HG02759 (cell line): Measurements from ENCODE around the gene CDK5RAP3.
A peak's percentile ranks its signal among the peaks of the same experiment; 100 is the strongest.
"Not testable (repeated sequence)": the region's sequence is repeated elsewhere in the genome, so short reads cannot be mapped to it uniquely, and the experiment has no call there.

Source experiments
- ATAC-seq: cut with Tn5 transposase; IDR thresholded peaks from one replicate; pipeline ENCODE4 v1.9.1; 2021; ENCODE audit warnings: mild to moderate bottlenecking, moderate library complexity; ENCODE audit not compliant: unreplicated experiment

The CDK5RAP3 gene

DNA sequence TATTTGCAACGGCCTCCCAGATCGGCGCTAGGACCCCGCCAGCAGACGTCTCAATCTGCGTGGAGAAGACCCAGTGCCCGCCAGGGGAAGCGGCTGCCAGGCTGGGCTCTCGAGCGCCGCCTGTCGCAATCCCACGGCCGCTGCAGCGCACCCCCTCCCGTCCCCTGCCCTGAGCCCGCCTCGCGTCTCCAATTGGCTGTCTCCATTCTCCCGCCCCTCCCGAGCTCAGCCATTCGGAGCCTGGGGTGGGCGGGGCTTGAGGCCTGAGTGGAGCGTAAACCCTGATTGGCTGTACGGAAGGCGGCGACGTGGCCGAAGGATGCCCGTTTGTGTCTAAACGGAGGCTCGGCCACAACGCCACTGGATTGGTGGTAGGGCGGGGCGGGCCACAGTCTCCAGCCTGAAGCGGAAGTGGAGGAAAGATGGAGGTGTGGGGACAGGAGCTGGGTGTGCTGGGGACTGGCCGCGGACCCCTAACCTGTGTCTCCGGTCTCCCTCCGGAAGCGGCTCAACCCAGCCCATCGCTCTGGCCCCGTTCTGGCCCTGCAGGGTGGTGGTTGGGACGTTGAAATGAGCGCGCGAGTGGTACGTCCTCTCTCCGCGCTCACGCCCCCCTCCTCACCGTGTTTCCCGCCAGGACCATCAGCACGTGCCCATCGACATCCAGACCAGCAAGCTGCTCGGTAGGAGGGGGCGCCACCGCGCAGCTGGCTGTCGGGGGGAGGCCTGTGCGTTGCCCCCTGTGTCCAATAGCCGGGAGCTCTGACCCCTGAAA, at the start of gene CDK5RAP3:
CDK5RAP3 (plus strand) TSS at position 389 of the 775 bp plus-strand sequence; CDS start at position 423, 34 bp downstream.
- peak; percentile 97 for ATAC-seq

GRCh38 chr17:47924785-47925677, 45.9 kb upstream of the CDK5RAP3 start:
- no peak for ATAC-seq

DNA sequence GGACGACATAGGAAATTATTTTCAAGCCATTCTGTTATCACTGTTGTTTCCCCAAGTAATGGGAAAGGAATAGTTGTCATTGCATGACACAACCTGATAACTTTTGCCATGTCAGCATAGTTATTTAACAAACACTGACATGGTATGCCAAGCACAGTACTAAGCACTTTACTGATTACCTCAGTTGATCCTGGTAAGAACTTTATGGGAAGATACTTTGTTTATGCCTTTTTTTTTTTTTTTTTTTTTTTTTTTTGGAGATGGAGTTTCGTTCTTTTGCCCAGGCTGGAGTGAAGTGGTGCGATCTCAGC, 45.3 kb upstream of the CDK5RAP3 start:
- no peak for ATAC-seq

- ATAC-seq = no peak
Measured at GRCh38 chr17:47927821-47928400, 43.0 kb upstream of the CDK5RAP3 start.

GRCh38 chr17:47928415-47928814, 42.5 kb upstream of the CDK5RAP3 start:
- no peak for ATAC-seq

GRCh38 chr17:47929218-47930000, 41.5 kb upstream of the CDK5RAP3 start:
- ATAC-seq = no peak

DNA sequence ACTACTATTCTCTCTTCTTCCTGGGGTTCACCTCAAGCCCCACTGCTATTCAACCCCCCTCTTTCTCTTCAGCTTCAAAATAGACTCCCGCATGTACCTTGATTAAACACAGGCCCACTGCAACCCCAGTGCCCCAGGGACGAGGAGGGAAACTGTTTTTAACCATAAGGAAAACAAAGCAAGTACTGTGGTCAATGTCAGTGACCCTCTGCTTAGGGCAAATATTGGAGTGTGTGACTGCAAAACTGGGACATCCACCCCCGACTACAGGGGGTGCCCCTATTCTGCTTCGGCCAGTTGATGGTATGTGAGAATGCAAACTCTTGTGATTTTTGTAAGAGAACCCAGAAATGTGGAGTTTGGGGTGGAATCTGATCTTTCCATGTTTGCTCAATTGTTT, 39.1 kb upstream of the CDK5RAP3 start:
- ATAC-seq = no peak

DNA sequence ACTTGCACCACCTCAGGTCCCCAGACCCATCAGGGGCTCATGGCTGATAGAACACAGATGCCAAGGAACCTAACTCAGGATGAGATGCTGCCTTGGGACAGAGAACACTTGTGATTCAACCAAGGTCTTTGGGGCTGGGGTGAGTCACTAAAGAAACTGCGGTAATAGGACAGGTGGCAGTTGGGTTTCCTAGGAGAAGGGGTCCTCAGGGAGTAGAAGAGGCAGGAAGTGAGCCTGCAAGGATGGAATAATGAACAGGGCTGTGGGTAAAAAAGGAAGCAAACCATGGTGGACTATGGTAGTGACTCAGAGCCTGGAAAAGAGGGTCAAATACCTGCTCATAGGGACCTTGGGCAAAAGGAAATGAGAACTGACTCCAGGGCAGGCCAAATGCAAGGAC, 36.1 kb upstream of the CDK5RAP3 start:
- ATAC-seq = no peak

GRCh38 chr17:47935468-47935867, 35.4 kb upstream of the CDK5RAP3 start:
- not testable (repeated sequence) for ATAC-seq

GRCh38 chr17:47935961-47936360, 35.0 kb upstream of the CDK5RAP3 start:
- no peak for ATAC-seq

GRCh38 chr17:47937941-47938340, 33.0 kb upstream of the CDK5RAP3 start:
- ATAC-seq = no peak

DNA sequence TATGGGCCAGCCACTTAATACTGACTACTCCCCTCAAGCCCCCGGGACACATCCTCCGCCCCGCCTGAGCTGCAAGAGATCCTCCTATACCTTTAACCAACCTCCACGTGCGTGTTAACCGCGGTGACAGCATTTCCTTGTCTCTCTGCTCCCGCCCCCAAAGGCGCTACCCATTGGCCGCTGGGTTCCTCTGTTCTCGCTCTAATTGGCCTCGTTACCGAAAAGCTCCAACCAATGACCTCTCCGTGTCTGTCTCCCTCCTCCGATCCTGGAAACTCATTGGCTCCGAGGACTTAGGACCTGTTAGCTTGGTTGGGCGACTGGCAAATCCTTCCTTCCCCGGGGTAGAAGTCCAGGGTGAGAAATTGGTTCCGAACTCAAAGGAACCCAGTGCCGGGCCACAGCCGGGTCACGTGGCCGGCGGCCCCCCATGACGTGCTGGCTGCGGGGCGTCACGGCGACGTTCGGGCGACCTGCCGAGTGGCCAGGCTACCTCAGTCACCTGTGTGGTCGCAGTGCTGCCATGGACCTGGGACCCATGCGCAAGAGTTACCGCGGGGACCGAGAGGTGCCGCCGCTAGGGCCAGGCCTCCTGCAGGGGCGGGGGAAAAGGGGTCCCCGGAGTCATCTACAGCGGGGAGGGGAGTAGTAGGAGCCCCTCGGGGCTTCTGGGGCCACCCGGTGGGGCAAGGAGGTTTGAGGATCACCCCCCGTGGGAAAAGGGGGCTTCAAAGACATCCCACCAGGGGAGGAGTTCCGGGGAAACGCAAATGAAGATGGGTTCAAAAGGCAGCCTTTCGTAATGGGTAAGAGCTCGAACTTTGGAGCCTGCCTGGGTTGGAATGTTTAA, 29.4 kb upstream of the CDK5RAP3 start, which contains the start of gene PNPO:
PNPO (plus strand) TSS at position 326 of the 850 bp plus-strand sequence; CDS start at position 431, 105 bp downstream.
- ATAC-seq = peak; percentile 93

- no peak for ATAC-seq
Measured at GRCh38 chr17:47942096-47942510, 28.8 kb upstream of the CDK5RAP3 start.

GRCh38 chr17:47942568-47942967, 28.3 kb upstream of the CDK5RAP3 start:
- ATAC-seq = no peak

DNA sequence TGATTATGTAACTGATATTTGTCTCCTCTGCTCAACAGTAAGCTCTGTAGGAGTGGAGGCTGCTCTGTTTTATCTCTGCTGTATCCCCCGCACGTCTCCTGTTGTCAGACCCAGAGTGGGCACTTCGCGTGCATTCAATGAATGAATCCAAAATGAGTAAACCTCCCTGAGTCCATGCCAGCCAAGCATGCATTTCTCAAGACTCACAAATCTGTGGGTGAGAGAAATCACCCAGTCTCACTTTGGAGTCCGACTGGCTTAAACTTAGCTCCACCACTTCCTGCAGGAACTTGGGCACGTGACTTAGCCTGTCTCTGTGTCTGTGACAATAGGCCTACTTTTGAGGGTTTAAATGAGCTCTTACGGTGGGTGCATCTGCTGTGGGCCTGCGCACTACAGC, 25.8 kb upstream of the CDK5RAP3 start:
- no peak for ATAC-seq

DNA sequence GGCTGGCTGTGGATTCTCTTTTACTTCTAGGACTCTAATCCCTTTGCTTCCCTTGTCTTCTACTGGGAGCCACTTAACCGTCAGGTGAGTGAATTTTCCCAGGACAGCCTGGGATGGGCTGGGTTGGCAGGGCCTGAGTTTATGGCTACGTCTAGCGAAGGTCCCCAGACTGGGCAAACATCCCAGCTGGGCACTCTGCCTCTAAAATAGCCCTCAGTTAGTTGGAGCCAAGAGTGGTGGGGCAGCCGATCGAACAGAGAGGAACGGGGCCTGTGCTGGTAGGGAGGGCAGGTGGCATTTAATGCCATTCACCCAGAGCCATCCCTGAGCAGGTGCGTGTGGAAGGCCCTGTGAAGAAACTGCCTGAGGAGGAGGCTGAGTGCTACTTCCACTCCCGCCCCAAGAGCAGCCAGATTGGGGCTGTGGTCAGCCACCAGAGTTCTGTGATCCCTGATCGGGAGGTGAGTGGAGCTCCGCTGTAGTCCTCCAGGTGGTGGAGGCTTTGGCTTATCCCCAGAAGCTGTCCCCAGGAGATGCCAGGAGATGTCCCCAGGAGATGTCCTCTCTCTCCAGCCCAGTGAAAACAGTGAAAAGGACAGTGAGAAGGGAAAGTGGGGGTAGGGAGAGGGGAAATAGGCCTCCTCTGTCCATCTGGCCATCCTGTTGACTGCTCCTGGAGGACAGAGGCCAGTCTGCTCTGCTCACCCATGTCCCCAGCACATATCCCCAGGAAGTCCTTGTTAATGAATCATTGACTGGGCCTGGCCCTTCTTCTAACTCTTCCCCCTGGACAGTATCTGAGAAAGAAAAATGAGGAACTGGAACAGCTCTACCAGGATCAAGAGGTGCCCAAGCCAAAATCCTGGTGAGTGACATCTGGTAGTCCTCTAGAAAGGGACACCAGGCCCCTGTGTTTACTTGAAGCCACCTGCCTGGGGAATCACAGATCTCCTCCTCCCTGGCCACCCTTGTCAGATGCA, 25.1 kb upstream of the CDK5RAP3 start:
- ATAC-seq = no peak

- ATAC-seq = no peak
Measured at GRCh38 chr17:47946516-47946915, 24.4 kb upstream of the CDK5RAP3 start.

DNA sequence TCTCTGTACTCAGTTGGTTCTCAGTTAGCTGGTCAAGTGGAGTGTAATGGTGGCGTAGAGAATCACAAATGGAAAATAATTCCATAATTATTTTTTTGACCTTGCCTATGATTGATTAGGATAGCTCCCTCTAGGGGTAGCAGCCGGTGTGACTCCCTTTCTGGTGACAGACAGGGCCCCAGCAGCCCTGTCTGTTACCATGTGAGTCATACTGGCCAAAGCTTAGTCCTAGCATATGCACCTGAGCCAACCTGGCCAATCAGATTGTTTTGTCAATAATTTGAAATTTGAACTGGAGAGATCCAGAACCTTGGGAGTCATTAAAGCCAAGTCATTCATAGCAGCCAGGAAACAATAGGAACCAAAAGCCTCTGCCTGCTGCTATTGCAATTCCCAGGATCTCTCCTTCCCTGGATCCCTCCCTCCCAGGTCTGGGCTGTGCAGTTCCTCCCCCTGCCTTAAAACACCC, 23.9 kb upstream of the CDK5RAP3 start:
- ATAC-seq = no peak
